HL-60 (cell line): ENCODE data around the gene PER3.

ENCODE experiments used
- DNase-seq, 2 experiments: peaks; one replicate each; pipeline ENCODE4 v3.0.0-alpha.2; 2010 to 2020; ENCODE audit warnings: low read depth in 1 of 2, low spot score in 1 of 2
- H3K27ac ChIP-seq: fragments of 250-450 bp; sonication (Bioruptor Pico); replicated peaks from 2 replicates; pipeline ENCODE4 v1.5.1; 2020; ENCODE audit warnings: mild to moderate bottlenecking, moderate library complexity
- H3K27me3 ChIP-seq: fragments of 250-450 bp; sonication (Bioruptor Pico); 2 replicates; pipeline ENCODE4 v1.5.1; 2021; ENCODE audit warnings: mild to moderate bottlenecking, moderate library complexity; ENCODE audit not compliant: insufficient read depth, poor library complexity, severe bottlenecking
- H3K4me3 ChIP-seq: replicated peaks from 2 replicates; pipeline ENCODE4 v1.5.1; 2011; ENCODE audit warnings: mild to moderate bottlenecking, control low read depth, low read length; ENCODE audit not compliant: insufficient read depth
- GABPA ChIP-seq: IDR thresholded peaks from 2 replicates; pipeline ENCODE4 v1.6.1; 2012; ENCODE audit warnings: low read depth
- POLR2AphosphoS5 ChIP-seq: IDR thresholded peaks from 2 replicates; pipeline ENCODE4 v1.6.1; 2012; ENCODE audit warnings: low read depth
- SPI1 ChIP-seq: IDR thresholded peaks from 2 replicates; pipeline ENCODE4 v1.6.1; 2012; ENCODE audit warnings: low read depth, mild to moderate bottlenecking, borderline replicate concordance
- TF ChIP-seq, protein P1 (sequence below): IDR thresholded peaks from one replicate; pipeline ENCODE4 v1.5.1; 2011; ENCODE audit warnings: low read length, control low read depth, inconsistent platforms; ENCODE audit not compliant: insufficient read depth
- TF ChIP-seq, protein P2 (sequence below): IDR thresholded peaks from 2 replicates; pipeline ENCODE4 v1.6.1; 2012; ENCODE audit warnings: low read depth; ENCODE audit not compliant: insufficient replicate concordance

PER3 gene

DNA sequence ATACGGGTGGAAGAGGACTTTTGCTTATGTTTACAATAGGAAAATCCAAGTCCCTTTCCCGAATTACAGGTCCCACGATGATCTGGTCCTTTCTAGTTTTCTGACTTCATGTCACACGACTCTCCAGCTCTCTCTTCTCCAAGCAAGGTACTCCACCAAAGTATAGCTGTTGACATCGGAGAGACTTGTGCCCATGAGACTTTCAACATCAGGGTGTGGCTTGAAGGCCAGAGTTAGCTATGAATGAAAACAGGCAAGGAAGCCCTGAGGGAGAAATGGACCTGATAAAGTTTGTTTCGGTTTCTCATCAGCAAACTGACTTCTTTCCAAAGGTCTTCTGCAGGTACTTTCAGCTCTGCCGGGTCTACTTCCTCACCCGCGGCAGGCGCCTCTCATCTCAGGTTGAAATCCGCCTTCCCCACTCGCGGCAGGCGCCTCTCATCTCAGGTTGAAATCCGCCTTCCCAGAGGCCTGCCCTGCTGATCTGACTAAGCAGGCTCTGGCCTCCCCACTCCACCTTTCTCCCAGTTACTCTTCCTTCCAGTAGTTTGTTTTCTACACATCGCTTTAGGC, 2.1 kb upstream of the PER3 start:
- TF ChIP-seq, protein P1, sequence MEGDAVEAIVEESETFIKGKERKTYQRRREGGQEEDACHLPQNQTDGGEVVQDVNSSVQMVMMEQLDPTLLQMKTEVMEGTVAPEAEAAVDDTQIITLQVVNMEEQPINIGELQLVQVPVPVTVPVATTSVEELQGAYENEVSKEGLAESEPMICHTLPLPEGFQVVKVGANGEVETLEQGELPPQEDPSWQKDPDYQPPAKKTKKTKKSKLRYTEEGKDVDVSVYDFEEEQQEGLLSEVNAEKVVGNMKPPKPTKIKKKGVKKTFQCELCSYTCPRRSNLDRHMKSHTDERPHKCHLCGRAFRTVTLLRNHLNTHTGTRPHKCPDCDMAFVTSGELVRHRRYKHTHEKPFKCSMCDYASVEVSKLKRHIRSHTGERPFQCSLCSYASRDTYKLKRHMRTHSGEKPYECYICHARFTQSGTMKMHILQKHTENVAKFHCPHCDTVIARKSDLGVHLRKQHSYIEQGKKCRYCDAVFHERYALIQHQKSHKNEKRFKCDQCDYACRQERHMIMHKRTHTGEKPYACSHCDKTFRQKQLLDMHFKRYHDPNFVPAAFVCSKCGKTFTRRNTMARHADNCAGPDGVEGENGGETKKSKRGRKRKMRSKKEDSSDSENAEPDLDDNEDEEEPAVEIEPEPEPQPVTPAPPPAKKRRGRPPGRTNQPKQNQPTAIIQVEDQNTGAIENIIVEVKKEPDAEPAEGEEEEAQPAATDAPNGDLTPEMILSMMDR = no peak
- TF ChIP-seq POLR2AphosphoS5 (no peak), SPI1 (0 out of 2 replicates have a peak, but pooled peaks have one; percentile 7)
- DNase-seq = peak in 1 of 2 experiments; percentile 60
- no peaks in the 10 kb centered on the region for H3K27me3 ChIP-seq
- H3K27ac ChIP-seq = peak overlapping the region; percentile 27
- H3K4me3 ChIP-seq = no peak overlapping the region

DNA sequence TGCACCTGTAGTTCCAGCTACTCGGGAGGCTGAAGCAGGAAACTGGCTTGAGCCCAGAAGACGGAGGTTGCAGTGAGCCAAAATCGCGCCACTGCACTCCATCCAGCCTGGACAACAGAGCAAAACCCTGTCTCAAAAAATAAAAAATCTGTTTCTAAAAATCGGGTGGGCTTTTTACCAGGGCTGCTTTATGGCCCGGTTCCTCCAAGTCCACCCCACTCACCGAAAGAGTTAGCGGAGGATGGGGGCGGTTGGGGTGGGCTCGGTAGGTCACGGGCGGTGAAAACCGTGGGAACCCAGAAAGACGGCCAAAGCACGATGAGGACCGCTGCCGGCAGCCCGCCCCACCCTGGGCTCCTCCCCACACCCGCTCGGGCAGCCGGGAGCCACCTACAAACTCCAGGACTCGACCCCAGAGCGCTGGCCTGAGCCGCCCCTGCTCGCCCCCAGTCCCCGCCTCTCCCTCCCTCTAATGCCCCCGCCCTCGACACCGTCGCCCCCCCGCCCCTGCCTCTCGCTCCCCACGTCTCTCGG, 846 bp upstream of the PER3 start:
- Histone ChIP-seq H3K27ac (0 out of 2 replicates have a peak overlapping the region, but pooled peaks have one; percentile 8), H3K4me3 (peak overlapping the region; percentile 44), H3K27me3 (no peaks in the 10 kb centered on the region)
- DNase-seq = no peak
- TF ChIP-seq, protein P2, sequence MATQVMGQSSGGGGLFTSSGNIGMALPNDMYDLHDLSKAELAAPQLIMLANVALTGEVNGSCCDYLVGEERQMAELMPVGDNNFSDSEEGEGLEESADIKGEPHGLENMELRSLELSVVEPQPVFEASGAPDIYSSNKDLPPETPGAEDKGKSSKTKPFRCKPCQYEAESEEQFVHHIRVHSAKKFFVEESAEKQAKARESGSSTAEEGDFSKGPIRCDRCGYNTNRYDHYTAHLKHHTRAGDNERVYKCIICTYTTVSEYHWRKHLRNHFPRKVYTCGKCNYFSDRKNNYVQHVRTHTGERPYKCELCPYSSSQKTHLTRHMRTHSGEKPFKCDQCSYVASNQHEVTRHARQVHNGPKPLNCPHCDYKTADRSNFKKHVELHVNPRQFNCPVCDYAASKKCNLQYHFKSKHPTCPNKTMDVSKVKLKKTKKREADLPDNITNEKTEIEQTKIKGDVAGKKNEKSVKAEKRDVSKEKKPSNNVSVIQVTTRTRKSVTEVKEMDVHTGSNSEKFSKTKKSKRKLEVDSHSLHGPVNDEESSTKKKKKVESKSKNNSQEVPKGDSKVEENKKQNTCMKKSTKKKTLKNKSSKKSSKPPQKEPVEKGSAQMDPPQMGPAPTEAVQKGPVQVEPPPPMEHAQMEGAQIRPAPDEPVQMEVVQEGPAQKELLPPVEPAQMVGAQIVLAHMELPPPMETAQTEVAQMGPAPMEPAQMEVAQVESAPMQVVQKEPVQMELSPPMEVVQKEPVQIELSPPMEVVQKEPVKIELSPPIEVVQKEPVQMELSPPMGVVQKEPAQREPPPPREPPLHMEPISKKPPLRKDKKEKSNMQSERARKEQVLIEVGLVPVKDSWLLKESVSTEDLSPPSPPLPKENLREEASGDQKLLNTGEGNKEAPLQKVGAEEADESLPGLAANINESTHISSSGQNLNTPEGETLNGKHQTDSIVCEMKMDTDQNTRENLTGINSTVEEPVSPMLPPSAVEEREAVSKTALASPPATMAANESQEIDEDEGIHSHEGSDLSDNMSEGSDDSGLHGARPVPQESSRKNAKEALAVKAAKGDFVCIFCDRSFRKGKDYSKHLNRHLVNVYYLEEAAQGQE = no peak

DNA sequence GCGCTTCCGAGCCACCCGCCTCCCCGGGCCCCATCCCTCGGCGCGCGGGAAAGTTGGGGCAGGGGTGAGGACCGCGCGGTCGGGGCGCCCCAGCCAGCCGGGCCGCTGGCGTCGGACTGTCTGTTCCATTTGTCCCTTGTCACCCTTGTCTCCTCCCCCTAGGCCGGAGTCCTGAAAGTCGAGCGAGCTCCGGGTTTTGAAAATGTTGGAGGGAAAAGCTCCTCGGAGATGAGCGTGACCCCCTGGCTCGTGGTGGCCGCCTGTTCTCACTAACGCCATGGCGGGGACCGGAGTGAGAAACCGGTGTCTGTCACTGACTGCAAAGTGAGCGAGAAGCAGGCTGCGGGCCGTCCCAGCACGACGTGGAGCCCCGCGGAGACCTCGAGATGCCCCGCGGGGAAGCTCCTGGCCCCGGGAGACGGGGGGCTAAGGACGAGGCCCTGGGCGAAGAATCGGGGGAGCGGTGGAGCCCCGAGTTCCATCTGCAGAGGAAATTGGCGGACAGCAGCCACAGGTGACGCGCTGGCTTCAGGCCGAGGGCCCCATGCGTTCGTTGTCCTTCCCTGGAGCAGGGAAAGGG, 491 bp downstream of the PER3 start:
- H3K27ac ChIP-seq = no peak overlapping the region
- H3K4me3 ChIP-seq = no peak overlapping the region
- TF ChIP-seq, protein P1 = no peak
- TF ChIP-seq, protein P2 = no peak
- TF ChIP-seq SPI1 (no peak), POLR2AphosphoS5 (no peak), GABPA (no peak)
- no peak for DNase-seq
- H3K27me3 ChIP-seq = no peaks in the 10 kb centered on the region

DNA sequence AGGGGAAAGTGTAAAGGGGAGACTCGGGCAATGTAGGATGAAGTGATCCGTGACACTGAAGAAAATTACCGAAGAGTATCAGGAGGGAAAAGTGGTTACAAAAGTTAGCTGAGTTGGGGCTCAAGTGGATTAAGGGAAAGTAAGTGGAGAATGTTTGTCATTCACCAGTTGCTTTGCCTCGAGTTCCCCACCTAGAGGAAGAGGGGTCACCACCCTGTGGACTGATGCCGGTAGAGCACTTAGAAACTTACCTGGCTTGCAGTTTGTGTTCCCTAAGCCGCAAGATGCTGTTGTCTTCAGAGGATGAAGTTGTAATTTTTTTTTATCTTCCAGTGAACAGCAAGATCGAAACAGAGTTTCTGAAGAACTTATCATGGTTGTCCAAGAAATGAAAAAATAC, 1.0 kb downstream of the PER3 start:
- Histone ChIP-seq H3K4me3 (no peak overlapping the region), H3K27me3 (no peaks in the 10 kb centered on the region), H3K27ac (no peak overlapping the region)
- TF ChIP-seq GABPA (no peak), POLR2AphosphoS5 (no peak)
- TF ChIP-seq, protein P1 = no peak
- no peak for DNase-seq
